ENCODE results near the gene NLE1. TPM values are rescaled to one million over a fixed set of nuclear protein-coding genes. Genes with fewer than 3 reads are reported as not detected.

Gene NLE1
- total and polyA plus RNA-seq, 8 donors: 6.2 to 208 (median 9.2) TPM; not detected in 1

DNA sequence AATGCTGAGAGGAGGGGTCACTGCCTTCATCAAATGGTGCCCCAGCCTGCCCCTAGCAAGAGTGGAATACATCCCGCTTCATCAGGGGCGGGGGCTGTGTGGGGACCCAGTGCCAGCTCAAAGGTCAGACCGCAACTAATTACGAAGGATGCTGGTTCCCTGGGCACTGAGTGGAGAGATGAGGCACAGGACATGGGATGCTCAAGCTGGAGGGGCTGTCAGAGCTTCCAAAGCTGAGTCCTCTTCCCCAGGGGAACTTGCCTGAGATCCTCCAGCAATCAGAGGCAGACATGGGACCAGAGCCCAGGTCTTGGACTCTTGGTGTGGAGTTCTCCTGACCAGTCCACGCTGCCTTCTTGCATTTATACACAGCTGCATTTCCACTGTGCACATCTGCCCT, 24.4 kb upstream of the NLE1 start:
- H3K4me1 ChIP-seq: no peaks in the 10 kb centered on the region
- peaks cover 0 to 17% (median 6%) of the 10 kb centered on the region in 3 donors for H3K27me3 ChIP-seq
- DNase-seq: no peak
- 59 to 77% (median 63%) methylated on average over 4 to 5 of the region's 5 CpGs for WGBS, 5 donors
- intact Hi-C loops (cut with DNase I; ENCODE audit: low total_unique reads): no loop called here
- no peak overlapping the region for H3K4me3 ChIP-seq
- no peak for TF ChIP-seq POLR2A (IDR thresholded peaks at IDR 0.05)
- TF ChIP-seq POLR2AphosphoS5 (IDR thresholded peaks at IDR 0.05): no peak
- TF ChIP-seq EP300 (IDR thresholded peaks at IDR 0.05): no peak
- TF ChIP-seq, protein P1, sequence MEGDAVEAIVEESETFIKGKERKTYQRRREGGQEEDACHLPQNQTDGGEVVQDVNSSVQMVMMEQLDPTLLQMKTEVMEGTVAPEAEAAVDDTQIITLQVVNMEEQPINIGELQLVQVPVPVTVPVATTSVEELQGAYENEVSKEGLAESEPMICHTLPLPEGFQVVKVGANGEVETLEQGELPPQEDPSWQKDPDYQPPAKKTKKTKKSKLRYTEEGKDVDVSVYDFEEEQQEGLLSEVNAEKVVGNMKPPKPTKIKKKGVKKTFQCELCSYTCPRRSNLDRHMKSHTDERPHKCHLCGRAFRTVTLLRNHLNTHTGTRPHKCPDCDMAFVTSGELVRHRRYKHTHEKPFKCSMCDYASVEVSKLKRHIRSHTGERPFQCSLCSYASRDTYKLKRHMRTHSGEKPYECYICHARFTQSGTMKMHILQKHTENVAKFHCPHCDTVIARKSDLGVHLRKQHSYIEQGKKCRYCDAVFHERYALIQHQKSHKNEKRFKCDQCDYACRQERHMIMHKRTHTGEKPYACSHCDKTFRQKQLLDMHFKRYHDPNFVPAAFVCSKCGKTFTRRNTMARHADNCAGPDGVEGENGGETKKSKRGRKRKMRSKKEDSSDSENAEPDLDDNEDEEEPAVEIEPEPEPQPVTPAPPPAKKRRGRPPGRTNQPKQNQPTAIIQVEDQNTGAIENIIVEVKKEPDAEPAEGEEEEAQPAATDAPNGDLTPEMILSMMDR (IDR thresholded peaks at IDR 0.05): no peak
- H3K36me3 ChIP-seq: no peaks in the 10 kb centered on the region
- no peaks in the 10 kb centered on the region for H3K9me3 ChIP-seq
- no peak overlapping the region for H3K27ac ChIP-seq

GRCh38 chr17:35164716-35165115, 22.6 kb upstream of the NLE1 start:
- 73 to 79% (median 76%) methylated on average over 5 of the region's 5 CpGs for WGBS, 5 donors
- Histone ChIP-seq H3K27ac (no peak overlapping the region), H3K4me3 (no peak overlapping the region), H3K9me3 (no peaks in the 10 kb centered on the region), H3K4me1 (no peaks in the 10 kb centered on the region), H3K27me3 (peaks cover 0 to 16% (median 6%) of the 10 kb centered on the region in 3 donors), H3K36me3 (no peaks in the 10 kb centered on the region)
- no peak for DNase-seq
- no peak for TF ChIP-seq POLR2A (IDR thresholded peaks at IDR 0.05)
- no peak for TF ChIP-seq EP300 (IDR thresholded peaks at IDR 0.05)
- no peak for TF ChIP-seq POLR2AphosphoS5 (IDR thresholded peaks at IDR 0.05)
- TF ChIP-seq, protein P1 (IDR thresholded peaks at IDR 0.05): no peak
- intact Hi-C loops (cut with DNase I; ENCODE audit: low total_unique reads): no loop called here

DNA sequence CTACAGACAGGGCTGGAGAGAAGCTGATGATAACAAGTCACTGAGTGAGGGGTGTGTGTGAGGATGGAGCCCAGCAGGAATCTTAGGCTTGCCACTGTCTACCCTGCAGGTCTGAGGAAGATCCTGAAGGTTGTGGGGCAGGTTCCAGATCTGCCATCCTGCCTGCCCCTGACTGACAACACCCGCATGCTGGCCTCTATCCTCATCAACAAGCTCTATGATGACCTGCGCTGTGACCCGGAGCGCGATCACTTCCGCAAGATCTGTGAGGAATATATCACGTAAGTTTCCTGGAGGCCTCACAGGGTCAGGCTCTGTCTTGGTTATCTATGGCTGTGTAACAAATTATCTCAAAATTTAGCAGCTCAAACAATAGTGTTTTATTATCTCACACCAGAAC, 21.8 kb upstream of the NLE1 start:
- Histone ChIP-seq H3K4me3 (no peak overlapping the region), H3K36me3 (no peaks in the 10 kb centered on the region), H3K27ac (no peak overlapping the region), H3K4me1 (no peaks in the 10 kb centered on the region), H3K9me3 (no peaks in the 10 kb centered on the region), H3K27me3 (peaks cover 0 to 14% (median 6%) of the 10 kb centered on the region in 3 donors)
- no peak for DNase-seq
- WGBS, 5 donors: 91 to 97% (median 92%) methylated on average over 7 of the region's 7 CpGs
- TF ChIP-seq, protein P1 (IDR thresholded peaks at IDR 0.05): no peak
- TF ChIP-seq POLR2AphosphoS5 (IDR thresholded peaks at IDR 0.05) (no peak), EP300 (IDR thresholded peaks at IDR 0.05) (no peak), POLR2A (IDR thresholded peaks at IDR 0.05) (no peak)
- intact Hi-C loops (cut with DNase I; ENCODE audit: low total_unique reads): no loop called here

GRCh38 chr17:35162755-35163154, 20.7 kb upstream of the NLE1 start:
- Histone ChIP-seq H3K4me1 (no peaks in the 10 kb centered on the region), H3K4me3 (no peak overlapping the region), H3K9me3 (no peaks in the 10 kb centered on the region), H3K27ac (no peak overlapping the region), H3K27me3 (peaks cover 0 to 14% (median 6%) of the 10 kb centered on the region in 3 donors), H3K36me3 (no peaks in the 10 kb centered on the region)
- intact Hi-C loops (cut with DNase I; ENCODE audit: low total_unique reads): no loop called here
- TF ChIP-seq POLR2A (IDR thresholded peaks at IDR 0.05) (no peak), EP300 (IDR thresholded peaks at IDR 0.05) (no peak), POLR2AphosphoS5 (IDR thresholded peaks at IDR 0.05) (no peak)
- TF ChIP-seq, protein P1 (IDR thresholded peaks at IDR 0.05): no peak
- no peak for DNase-seq
- WGBS, 5 donors: 70 to 88% (median 81%) methylated on average over 4 of the region's 4 CpGs
